ENCODE data around the gene EFNA3. TPM values are rescaled to one million over a fixed set of nuclear protein-coding genes. Genes with fewer than 3 reads are reported as not detected.

Gene EFNA3
- total RNA-seq, 4 donors from 2014 or later, result 2.3 to 8.7 (median 5.3) TPM

GRCh38 chr1:155070158-155070621 lies 8.4 kb upstream of the EFNA3 start:
- H3K27me3 ChIP-seq, result no peaks in the 10 kb centered on the region
- no peak for DNase-seq
- TF ChIP-seq POLR2A (IDR thresholded peaks at IDR 0.05) (no peak), CTCF (IDR thresholded peaks at IDR 0.05) (no peak)
- peak overlapping the region in 2 of 4 donors; percentile 19 to 41 for H3K4me3 ChIP-seq
- peaks cover 0 to 18% (median 6%) of the 10 kb centered on the region in 4 donors for H3K4me1 ChIP-seq
- H3K9me3 ChIP-seq, result no peaks in the 10 kb centered on the region
- peaks cover 0 to 18% (median 0%) of the 10 kb centered on the region in 3 donors for H3K36me3 ChIP-seq
- no peak overlapping the region for H3K27ac ChIP-seq

GRCh38 chr1:155070721-155071569 lies 7.7 kb upstream of the EFNA3 start:
- peak overlapping the region; percentile 19 to 46 (median 36) for H3K4me3 ChIP-seq
- H3K4me1 ChIP-seq, result peaks cover 0 to 18% (median 6%) of the 10 kb centered on the region in 4 donors
- H3K36me3 ChIP-seq, result peaks cover 0 to 18% (median 0%) of the 10 kb centered on the region in 3 donors
- no peak for TF ChIP-seq POLR2A (IDR thresholded peaks at IDR 0.05)
- TF ChIP-seq CTCF (IDR thresholded peaks at IDR 0.05), result peak; percentile 18 to 60 (median 55)
- DNase-seq, result peak; percentile 86 to 92 (median 88)
- no peaks in the 10 kb centered on the region for H3K9me3 ChIP-seq
- peak overlapping the region; percentile 24 to 55 (median 33) for H3K27ac ChIP-seq
- H3K27me3 ChIP-seq, result no peaks in the 10 kb centered on the region

GRCh38 chr1:155071701-155072100 lies 6.9 kb upstream of the EFNA3 start:
- no peaks in the 10 kb centered on the region for H3K9me3 ChIP-seq
- H3K36me3 ChIP-seq, result peaks cover 0 to 18% (median 0%) of the 10 kb centered on the region in 3 donors
- peak overlapping the region in 1 of 4 donors; percentile 30 for H3K27ac ChIP-seq
- TF ChIP-seq POLR2A (IDR thresholded peaks at IDR 0.05) (no peak), CTCF (IDR thresholded peaks at IDR 0.05) (no peak)
- DNase-seq, result no peak
- H3K4me1 ChIP-seq, result peaks cover 0 to 18% (median 6%) of the 10 kb centered on the region in 4 donors
- no peaks in the 10 kb centered on the region for H3K27me3 ChIP-seq
- no peak overlapping the region for H3K4me3 ChIP-seq

GRCh38 chr1:155072531-155073289 lies 5.9 kb upstream of the EFNA3 start:
- DNase-seq, result no peak
- H3K9me3 ChIP-seq, result no peaks in the 10 kb centered on the region
- H3K27me3 ChIP-seq, result no peaks in the 10 kb centered on the region
- TF ChIP-seq CTCF (IDR thresholded peaks at IDR 0.05) (no peak), POLR2A (IDR thresholded peaks at IDR 0.05) (no peak)
- peaks cover 0 to 13% (median 0%) of the 10 kb centered on the region in 3 donors for H3K36me3 ChIP-seq
- H3K4me3 ChIP-seq, result no peak overlapping the region
- no peak overlapping the region for H3K27ac ChIP-seq
- H3K4me1 ChIP-seq, result peaks cover 0 to 18% (median 6%) of the 10 kb centered on the region in 4 donors

GRCh38 chr1:155073377-155074242 lies 5.0 kb upstream of the EFNA3 start:
- H3K4me1 ChIP-seq, result peaks cover 0 to 23% (median 6%) of the 10 kb centered on the region in 4 donors
- no peak for DNase-seq

More at GRCh38 chr1:155073377-155074242, 5.0 kb upstream of the EFNA3 start:
- TF ChIP-seq CTCF (IDR thresholded peaks at IDR 0.05), result no peak
- no peak for TF ChIP-seq POLR2A (IDR thresholded peaks at IDR 0.05)
- Histone ChIP-seq H3K27me3 (no peaks in the 10 kb centered on the region), H3K27ac (no peak overlapping the region), H3K36me3 (peaks cover 0 to 8% (median 0%) of the 10 kb centered on the region in 3 donors), H3K9me3 (no peaks in the 10 kb centered on the region), H3K4me3 (no peak overlapping the region)
